SK-N-MC (cell line): Measurements from ENCODE around the gene FTCD.

Experiments
- DNase-seq: peaks from one replicate; pipeline ENCODE4 v3.0.0-alpha.2; 2011; ENCODE audit warnings: low read depth, low spot score
- H3K27ac ChIP-seq: fragments of 200-600 bp; sonication (generic); 2 replicates; pipeline ENCODE4 v1.5.1; 2016; ENCODE audit warnings: mixed run types
- H3K36me3 ChIP-seq: fragments of 200-600 bp; sonication (generic); 2 replicates; pipeline ENCODE4 v1.6.1; 2017; ENCODE audit warnings: antibody characterized with exemption, low read length, mixed read lengths; ENCODE audit not compliant: insufficient read depth
- H3K4me3 ChIP-seq: fragments of 200-600 bp; sonication (generic); 2 replicates; pipeline ENCODE4 v1.5.1; 2016
- H3K9ac ChIP-seq: fragments of 200-600 bp; sonication (generic); 2 replicates; pipeline ENCODE4 v1.8.0; 2017; ENCODE audit warnings: mixed run types, mixed read lengths; ENCODE audit not compliant: insufficient read length
- H3K9me3 ChIP-seq: fragments of 200-600 bp; sonication (generic); 2 replicates; pipeline ENCODE4 v1.6.1; 2017; ENCODE audit warnings: low read depth, mild to moderate bottlenecking, antibody characterized with exemption, low read length, moderate library complexity, mixed read lengths
- EZH2 ChIP-seq: fragments of 200-600 bp; sonication (generic); IDR thresholded peaks from one replicate; pipeline ENCODE4 v1.6.1; 2017; ENCODE audit warnings: antibody characterized with exemption
- FOXP2 ChIP-seq: optimal IDR thresholded peaks from 2 replicates; pipeline ENCODE3; 2011; ENCODE audit warnings: mild to moderate bottlenecking, moderate library complexity; ENCODE audit not compliant: insufficient read depth; ENCODE audit errors: extremely low read length, control extremely low read depth
- POLR2AphosphoS5 ChIP-seq: IDR thresholded peaks from 2 replicates; pipeline ENCODE4 v1.6.1; 2012; ENCODE audit warnings: mild to moderate bottlenecking, low read depth, low read length, borderline replicate concordance

The FTCD gene

GRCh38 chr21:46157396-46157986, 2.1 kb upstream of the FTCD start:
- H3K36me3 ChIP-seq = no peaks in the 10 kb centered on the region
- no peaks in the 10 kb centered on the region for H3K9me3 ChIP-seq
- H3K27ac ChIP-seq = no peak overlapping the region
- no peak for TF ChIP-seq EZH2
- no peak for TF ChIP-seq POLR2AphosphoS5
- no peak for TF ChIP-seq FOXP2
- H3K4me3 ChIP-seq = no peak overlapping the region
- H3K9ac ChIP-seq = no peak overlapping the region
- no peak for DNase-seq

GRCh38 chr21:46156678-46157077, 1.3 kb upstream of the FTCD start:
- DNase-seq = no peak
- Histone ChIP-seq H3K9me3 (no peaks in the 10 kb centered on the region), H3K27ac (no peak overlapping the region), H3K4me3 (no peak overlapping the region), H3K9ac (no peak overlapping the region), H3K36me3 (no peaks in the 10 kb centered on the region)
- TF ChIP-seq FOXP2 (no peak), POLR2AphosphoS5 (no peak), EZH2 (no peak)

- Histone ChIP-seq H3K9ac (no peak overlapping the region), H3K27ac (no peak overlapping the region), H3K9me3 (no peaks in the 10 kb centered on the region), H3K4me3 (no peak overlapping the region), H3K36me3 (no peaks in the 10 kb centered on the region)
- no peak for DNase-seq
- no peak for TF ChIP-seq EZH2
- TF ChIP-seq FOXP2 = no peak
- TF ChIP-seq POLR2AphosphoS5 = no peak
Measured at GRCh38 chr21:46156378-46156645, 933 bp upstream of the FTCD start.

- H3K27ac ChIP-seq = no peak overlapping the region
- H3K9me3 ChIP-seq = no peaks in the 10 kb centered on the region
- no peak for TF ChIP-seq POLR2AphosphoS5
- no peak for TF ChIP-seq EZH2
- no peak for TF ChIP-seq FOXP2
- DNase-seq = no peak
- H3K36me3 ChIP-seq = no peaks in the 10 kb centered on the region
- H3K4me3 ChIP-seq = no peak overlapping the region
- H3K9ac ChIP-seq = no peak overlapping the region
Measured at GRCh38 chr21:46154955-46155513, 345 bp downstream of the FTCD start.

GRCh38 chr21:46154155-46154954, 1.0 kb downstream of the FTCD start:
- Histone ChIP-seq H3K9me3 (no peaks in the 10 kb centered on the region), H3K9ac (no peak overlapping the region), H3K36me3 (no peaks in the 10 kb centered on the region), H3K27ac (no peak overlapping the region), H3K4me3 (no peak overlapping the region)
- DNase-seq = no peak
- no peak for TF ChIP-seq EZH2
- no peak for TF ChIP-seq FOXP2

- DNase-seq = no peak
- Histone ChIP-seq H3K36me3 (no peaks in the 10 kb centered on the region), H3K9me3 (no peaks in the 10 kb centered on the region), H3K9ac (no peak overlapping the region), H3K4me3 (no peak overlapping the region), H3K27ac (no peak overlapping the region)
- no peak for TF ChIP-seq POLR2AphosphoS5
- no peak for TF ChIP-seq FOXP2
- no peak for TF ChIP-seq EZH2
Measured at GRCh38 chr21:46153247-46154154, 1.9 kb downstream of the FTCD start.

GRCh38 chr21:46152927-46153246, 2.5 kb downstream of the FTCD start:
- H3K9me3 ChIP-seq = no peaks in the 10 kb centered on the region
- TF ChIP-seq FOXP2 = no peak
- TF ChIP-seq EZH2 = no peak
- no peak for TF ChIP-seq POLR2AphosphoS5
- no peaks in the 10 kb centered on the region for H3K36me3 ChIP-seq
- no peak for DNase-seq
- no peak overlapping the region for H3K27ac ChIP-seq
- no peak overlapping the region for H3K4me3 ChIP-seq
- H3K9ac ChIP-seq = no peak overlapping the region
